Measurements from ENCODE around the gene SGSM2.

Gene SGSM2

GRCh38 chr17:2415081-2415480 lies 77.8 kb downstream of the SGSM2 start:
- in situ Hi-C loops (cut with MboI; ENCODE audit: low pct_unique_long_range_greater_than_20kb, low sequenced_read_pairs, unreplicated experiment): no loop called here
- no peak for DNase-seq (ENCODE audit: low spot score)
- no peak for TF ChIP-seq CTCF (IDR thresholded peaks at IDR 0.05; ENCODE audit: extremely low read depth, insufficient read depth, missing control alignments)

- in situ Hi-C loops (cut with MboI; ENCODE audit: low pct_unique_long_range_greater_than_20kb, low sequenced_read_pairs, unreplicated experiment): no loop called here
- peak; percentile 87 for DNase-seq (ENCODE audit: low spot score)
- peak; percentile 95 for TF ChIP-seq CTCF (IDR thresholded peaks at IDR 0.05; ENCODE audit: extremely low read depth, insufficient read depth, missing control alignments)
Measured at GRCh38 chr17:2416010-2416734, 78.9 kb downstream of the SGSM2 start.

GRCh38 chr17:2418572-2418971 lies 81.3 kb downstream of the SGSM2 start:
- in situ Hi-C loops (cut with MboI; ENCODE audit: low pct_unique_long_range_greater_than_20kb, low sequenced_read_pairs, unreplicated experiment): no loop called here
- no peak for DNase-seq (ENCODE audit: low spot score)
- no peak for TF ChIP-seq CTCF (IDR thresholded peaks at IDR 0.05; ENCODE audit: extremely low read depth, insufficient read depth, missing control alignments)

GRCh38 chr17:2419486-2419885 lies 82.2 kb downstream of the SGSM2 start:
- in situ Hi-C loops (cut with MboI; ENCODE audit: low pct_unique_long_range_greater_than_20kb, low sequenced_read_pairs, unreplicated experiment): no loop called here
- DNase-seq (ENCODE audit: low spot score): no peak
- TF ChIP-seq CTCF (IDR thresholded peaks at IDR 0.05; ENCODE audit: extremely low read depth, insufficient read depth, missing control alignments): no peak

GRCh38 chr17:2420176-2420575 lies 82.9 kb downstream of the SGSM2 start:
- TF ChIP-seq CTCF (IDR thresholded peaks at IDR 0.05; ENCODE audit: extremely low read depth, insufficient read depth, missing control alignments): no peak
- in situ Hi-C loops (cut with MboI; ENCODE audit: low pct_unique_long_range_greater_than_20kb, low sequenced_read_pairs, unreplicated experiment): no loop called here
- DNase-seq (ENCODE audit: low spot score): no peak

GRCh38 chr17:2421315-2422147 lies 84.2 kb downstream of the SGSM2 start:
- no peak for DNase-seq (ENCODE audit: low spot score)
- in situ Hi-C loops (cut with MboI; ENCODE audit: low pct_unique_long_range_greater_than_20kb, low sequenced_read_pairs, unreplicated experiment): no loop called here
- TF ChIP-seq CTCF (IDR thresholded peaks at IDR 0.05; ENCODE audit: extremely low read depth, insufficient read depth, missing control alignments): no peak

Data from GM13977 (cell line).